OCI-LY1 (cell line): ENCODE measurements around the gene MRPS27.

Source experiments
- H2AFZ ChIP-seq: fragments of 200-600 bp; sonication (generic), shearing (Covaris generic); 2 replicates; pipeline ENCODE4 v1.6.0; 2014; ENCODE audit warnings: antibody characterized with exemption, mild to moderate bottlenecking, low read length
- H3F3A ChIP-seq: fragments of 200-600 bp; sonication (generic), shearing (Covaris generic); 2 replicates; pipeline ENCODE4 v1.6.0; 2014; ENCODE audit warnings: mild to moderate bottlenecking, antibody characterized with exemption, low read length, moderate library complexity; ENCODE audit not compliant: insufficient read depth
- H3K27ac ChIP-seq: fragments of 200-600 bp; sonication (generic); 2 replicates; pipeline ENCODE4 v1.5.1; 2014; ENCODE audit warnings: low read length, mixed run types, mild to moderate bottlenecking, low read depth; ENCODE audit not compliant: poor library complexity, severe bottlenecking
- H3K27me3 ChIP-seq: fragments of 200-600 bp; sonication (generic); 2 replicates; pipeline ENCODE4 v1.6.0; 2014; ENCODE audit warnings: antibody characterized with exemption, mild to moderate bottlenecking, low read length, moderate library complexity; ENCODE audit not compliant: insufficient read depth
- H3K36me3 ChIP-seq: fragments of 200-600 bp; sonication (generic); 2 replicates; pipeline ENCODE4 v1.6.1; 2014; ENCODE audit warnings: mild to moderate bottlenecking, antibody characterized with exemption, low read length, moderate library complexity, mixed read lengths; ENCODE audit not compliant: insufficient read depth
- H3K4me1 ChIP-seq: fragments of 200-600 bp; sonication (generic); 2 replicates; pipeline ENCODE4 v1.5.1; 2014; ENCODE audit warnings: mild to moderate bottlenecking, low read length, moderate library complexity; ENCODE audit not compliant: insufficient read depth, severe bottlenecking
- H3K4me2 ChIP-seq: fragments of 200-600 bp; sonication (generic), shearing (Covaris generic); 2 replicates; pipeline ENCODE4 v1.6.1; 2014; ENCODE audit warnings: low read length
- H3K4me3 ChIP-seq: fragments of 200-600 bp; sonication (generic); 2 replicates; pipeline ENCODE4 v1.5.1; 2014; ENCODE audit warnings: low read length, low read depth, mild to moderate bottlenecking, mixed read lengths; ENCODE audit not compliant: poor library complexity, severe bottlenecking
- H3K79me2 ChIP-seq: fragments of 200-600 bp; shearing (Covaris generic); 2 replicates; pipeline ENCODE4 v1.6.1; 2016; ENCODE audit warnings: mixed run types, low read length, mixed read lengths; ENCODE audit not compliant: insufficient read depth
- H3K9ac ChIP-seq: fragments of 200-600 bp; sonication (generic), shearing (Covaris generic); 2 replicates; pipeline ENCODE4 v1.6.1; 2014; ENCODE audit warnings: mild to moderate bottlenecking, low read length, mixed read lengths
- H3K9me2 ChIP-seq: fragments of 200-600 bp; sonication (generic), shearing (Covaris generic); 2 replicates; pipeline ENCODE4 v1.6.1; 2014; ENCODE audit warnings: low read depth, mild to moderate bottlenecking, low read length, mixed read lengths
- H3K9me3 ChIP-seq: fragments of 200-600 bp; shearing (Covaris generic); 2 replicates; pipeline ENCODE4 v1.6.1; 2014; ENCODE audit warnings: low read length, mixed read lengths
- H4K20me1 ChIP-seq: fragments of 200-600 bp; sonication (generic), shearing (Covaris generic); 2 replicates; pipeline ENCODE4 v1.6.0; 2016; ENCODE audit warnings: mild to moderate bottlenecking, low read length; ENCODE audit not compliant: insufficient read depth
- CTCF ChIP-seq: fragments of 200-600 bp; sonication (generic), shearing (Covaris generic); IDR thresholded peaks from 2 replicates; pipeline ENCODE4 v1.5.1; 2017; ENCODE audit warnings: mild to moderate bottlenecking, antibody characterized with exemption, low read length, moderate library complexity, mixed read lengths
- EZH2 ChIP-seq: fragments of 200-600 bp; sonication (generic), shearing (Covaris generic); IDR thresholded peaks from 2 replicates; pipeline ENCODE4 v1.8.0; 2017; ENCODE audit warnings: borderline replicate concordance, mixed run types, mild to moderate bottlenecking, antibody characterized with exemption, low read length, moderate library complexity, mixed read lengths

Gene MRPS27

GRCh38 chr5:72223371-72223770, 96.7 kb downstream of the MRPS27 start:
- no peak overlapping the region for H3K4me3 ChIP-seq
- no peaks in the 10 kb centered on the region for H4K20me1 ChIP-seq
- H3K9me2 ChIP-seq: no peaks in the 10 kb centered on the region
- H3K27ac ChIP-seq: no peak overlapping the region
- no peaks in the 10 kb centered on the region for H3K9me3 ChIP-seq
- no peaks in the 10 kb centered on the region for H3K4me1 ChIP-seq
- H3K79me2 ChIP-seq: no peaks in the 10 kb centered on the region
- no peak overlapping the region for H2AFZ ChIP-seq
- no peak for TF ChIP-seq CTCF
- TF ChIP-seq EZH2: no peak
- no peak overlapping the region for H3K4me2 ChIP-seq
- H3F3A ChIP-seq: no peaks in the 10 kb centered on the region
- H3K36me3 ChIP-seq: peaks cover 99% of the 10 kb centered on the region
- H3K9ac ChIP-seq: no peak overlapping the region
- H3K27me3 ChIP-seq: no peaks in the 10 kb centered on the region

GRCh38 chr5:72222521-72222920, 97.5 kb downstream of the MRPS27 start:
- no peak overlapping the region for H3K27ac ChIP-seq
- H3F3A ChIP-seq: no peaks in the 10 kb centered on the region
- no peak overlapping the region for H3K4me2 ChIP-seq
- no peaks in the 10 kb centered on the region for H3K4me1 ChIP-seq
- no peaks in the 10 kb centered on the region for H4K20me1 ChIP-seq
- H2AFZ ChIP-seq: no peak overlapping the region
- no peak overlapping the region for H3K4me3 ChIP-seq
- H3K79me2 ChIP-seq: no peaks in the 10 kb centered on the region
- H3K9me2 ChIP-seq: no peaks in the 10 kb centered on the region
- no peak overlapping the region for H3K9ac ChIP-seq
- TF ChIP-seq EZH2: no peak
- no peak for TF ChIP-seq CTCF
- H3K36me3 ChIP-seq: peaks cover 99% of the 10 kb centered on the region
- no peaks in the 10 kb centered on the region for H3K9me3 ChIP-seq
- no peaks in the 10 kb centered on the region for H3K27me3 ChIP-seq

- no peak overlapping the region for H3K4me3 ChIP-seq
- TF ChIP-seq CTCF: no peak
- no peak for TF ChIP-seq EZH2
- H3K79me2 ChIP-seq: no peaks in the 10 kb centered on the region
- no peak overlapping the region for H3K4me2 ChIP-seq
- no peaks in the 10 kb centered on the region for H3F3A ChIP-seq
- H3K36me3 ChIP-seq: peaks cover 99% of the 10 kb centered on the region
- no peaks in the 10 kb centered on the region for H3K9me2 ChIP-seq
- H3K9me3 ChIP-seq: no peaks in the 10 kb centered on the region
- no peaks in the 10 kb centered on the region for H4K20me1 ChIP-seq
- no peaks in the 10 kb centered on the region for H3K27me3 ChIP-seq
- H2AFZ ChIP-seq: no peak overlapping the region
- no peaks in the 10 kb centered on the region for H3K4me1 ChIP-seq
- no peak overlapping the region for H3K27ac ChIP-seq
- H3K9ac ChIP-seq: no peak overlapping the region
Observed at GRCh38 chr5:72221541-72221940, 98.5 kb downstream of the MRPS27 start.
